Lower leg skin (tissue), 4 donors: Measurements from ENCODE around the gene SPATA2L. TPM values are rescaled to one million over a fixed set of nuclear protein-coding genes. Genes with fewer than 3 reads are reported as not detected.
A peak's percentile ranks its signal among the peaks of the same experiment; 100 is the strongest.

Experiments used
- DNase-seq, 2 donors: peaks; one replicate each; pipeline ENCODE4 v3.0.0-alpha.2; 2019; ENCODE audit warnings: low spot score in 2 of 2
- H3K4me3 ChIP-seq: fragments of 200-600 bp; sonication (generic); 2 replicates; pipeline ENCODE4 v1.5.1; 2017; ENCODE audit warnings: mild to moderate bottlenecking, low read depth; ENCODE audit not compliant: poor library complexity, severe bottlenecking
- POLR2A ChIP-seq, 2 donors: fragments of 450-650 bp; IDR thresholded peaks; one replicate each; pipeline ENCODE4 v1.6.1; 2016 to 2017; ENCODE audit warnings: antibody characterized with exemption in 2 of 2, mild to moderate bottlenecking in 1 of 2, moderate library complexity in 1 of 2
- WGBS, 2 donors: methylation state at CpG; one replicate each; pipeline ENCODE4 v1.1.5; 2018; 5-methylcytosine and 5-hydroxymethylcytosine counted together
- intact Hi-C: fragments of 100-400 bp; cut with DNase I; formaldehyde crosslinking; loops from one replicate; pipeline ENCODE4 v1.15.0; 2023; ENCODE audit warnings: low total_unique reads
- total RNA-seq, 4 donors: library from RNA; depleted of rRNA; stranded (reverse); fragments of >200 nt; gene quantifications; one replicate each; pipeline ENCODE4 v1.1.0, GENCODE V29; 2016
- TF ChIP-seq, protein P1 (sequence below), 3 donors: fragments of 450-650 bp; IDR thresholded peaks; one replicate each; pipeline ENCODE4 v1.5.1; 2016; ENCODE audit warnings: antibody characterized with exemption in 3 of 3, mild to moderate bottlenecking in 3 of 3, moderate library complexity in 2 of 3

The SPATA2L gene
- total RNA-seq, 4 donors from 2014 or later, result 18.3 to 34.6 (median 28.4) TPM

DNA sequence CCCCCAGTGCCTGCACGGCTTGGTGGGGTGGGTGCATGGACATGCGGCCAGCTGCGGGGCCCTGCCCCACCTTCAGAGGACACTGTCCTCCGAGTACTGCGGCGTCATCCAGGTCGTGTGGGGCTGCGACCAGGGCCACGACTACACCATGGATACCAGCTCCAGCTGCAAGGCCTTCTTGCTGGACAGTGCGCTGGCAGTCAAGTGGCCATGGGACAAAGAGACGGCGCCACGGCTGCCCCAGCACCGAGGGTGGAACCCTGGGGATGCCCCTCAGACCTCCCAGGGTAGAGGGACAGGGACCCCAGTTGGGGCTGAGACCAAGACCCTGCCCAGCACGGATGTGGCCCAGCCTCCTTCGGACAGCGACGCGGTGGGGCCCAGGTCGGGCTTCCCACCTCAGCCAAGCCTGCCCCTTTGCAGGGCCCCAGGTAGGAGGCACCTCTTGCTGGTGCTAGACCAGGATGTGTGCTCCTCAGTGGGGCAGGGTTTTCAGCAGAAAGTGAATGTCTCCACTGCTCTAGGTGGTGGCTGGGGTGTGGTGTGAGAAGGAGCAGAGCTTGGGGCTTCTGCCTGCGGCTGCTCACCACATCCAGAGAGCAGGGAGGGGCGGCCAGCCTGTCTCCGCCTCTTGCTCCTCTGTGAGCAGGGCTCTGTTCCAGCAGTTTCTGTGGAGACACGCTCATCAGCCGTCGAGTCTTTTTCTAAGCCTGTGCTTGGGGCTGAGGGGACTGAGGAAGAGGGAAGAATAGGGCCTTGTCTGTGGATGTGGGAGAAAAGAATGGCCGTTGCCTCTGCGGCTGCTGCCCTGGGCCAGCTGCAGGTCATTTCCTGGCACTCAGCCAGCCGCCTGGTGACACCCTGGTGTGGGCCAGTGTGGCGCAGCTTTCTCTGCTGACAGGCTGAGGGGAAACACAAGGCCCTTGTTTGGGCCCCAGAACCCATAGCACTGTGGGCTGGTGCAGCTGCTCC is 22.1 kb upstream of the SPATA2L start:
- no peak overlapping the region for H3K4me3 ChIP-seq
- no peak for TF ChIP-seq POLR2A (IDR thresholded peaks at IDR 0.05)
- TF ChIP-seq, protein P1, sequence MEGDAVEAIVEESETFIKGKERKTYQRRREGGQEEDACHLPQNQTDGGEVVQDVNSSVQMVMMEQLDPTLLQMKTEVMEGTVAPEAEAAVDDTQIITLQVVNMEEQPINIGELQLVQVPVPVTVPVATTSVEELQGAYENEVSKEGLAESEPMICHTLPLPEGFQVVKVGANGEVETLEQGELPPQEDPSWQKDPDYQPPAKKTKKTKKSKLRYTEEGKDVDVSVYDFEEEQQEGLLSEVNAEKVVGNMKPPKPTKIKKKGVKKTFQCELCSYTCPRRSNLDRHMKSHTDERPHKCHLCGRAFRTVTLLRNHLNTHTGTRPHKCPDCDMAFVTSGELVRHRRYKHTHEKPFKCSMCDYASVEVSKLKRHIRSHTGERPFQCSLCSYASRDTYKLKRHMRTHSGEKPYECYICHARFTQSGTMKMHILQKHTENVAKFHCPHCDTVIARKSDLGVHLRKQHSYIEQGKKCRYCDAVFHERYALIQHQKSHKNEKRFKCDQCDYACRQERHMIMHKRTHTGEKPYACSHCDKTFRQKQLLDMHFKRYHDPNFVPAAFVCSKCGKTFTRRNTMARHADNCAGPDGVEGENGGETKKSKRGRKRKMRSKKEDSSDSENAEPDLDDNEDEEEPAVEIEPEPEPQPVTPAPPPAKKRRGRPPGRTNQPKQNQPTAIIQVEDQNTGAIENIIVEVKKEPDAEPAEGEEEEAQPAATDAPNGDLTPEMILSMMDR (IDR thresholded peaks at IDR 0.05), result no peak
- no peak for DNase-seq
- WGBS, 2 donors, result 61 to 65% methylated on average over 21 to 30 of the region's 30 CpGs
- intact Hi-C loops, result no loop called here

DNA sequence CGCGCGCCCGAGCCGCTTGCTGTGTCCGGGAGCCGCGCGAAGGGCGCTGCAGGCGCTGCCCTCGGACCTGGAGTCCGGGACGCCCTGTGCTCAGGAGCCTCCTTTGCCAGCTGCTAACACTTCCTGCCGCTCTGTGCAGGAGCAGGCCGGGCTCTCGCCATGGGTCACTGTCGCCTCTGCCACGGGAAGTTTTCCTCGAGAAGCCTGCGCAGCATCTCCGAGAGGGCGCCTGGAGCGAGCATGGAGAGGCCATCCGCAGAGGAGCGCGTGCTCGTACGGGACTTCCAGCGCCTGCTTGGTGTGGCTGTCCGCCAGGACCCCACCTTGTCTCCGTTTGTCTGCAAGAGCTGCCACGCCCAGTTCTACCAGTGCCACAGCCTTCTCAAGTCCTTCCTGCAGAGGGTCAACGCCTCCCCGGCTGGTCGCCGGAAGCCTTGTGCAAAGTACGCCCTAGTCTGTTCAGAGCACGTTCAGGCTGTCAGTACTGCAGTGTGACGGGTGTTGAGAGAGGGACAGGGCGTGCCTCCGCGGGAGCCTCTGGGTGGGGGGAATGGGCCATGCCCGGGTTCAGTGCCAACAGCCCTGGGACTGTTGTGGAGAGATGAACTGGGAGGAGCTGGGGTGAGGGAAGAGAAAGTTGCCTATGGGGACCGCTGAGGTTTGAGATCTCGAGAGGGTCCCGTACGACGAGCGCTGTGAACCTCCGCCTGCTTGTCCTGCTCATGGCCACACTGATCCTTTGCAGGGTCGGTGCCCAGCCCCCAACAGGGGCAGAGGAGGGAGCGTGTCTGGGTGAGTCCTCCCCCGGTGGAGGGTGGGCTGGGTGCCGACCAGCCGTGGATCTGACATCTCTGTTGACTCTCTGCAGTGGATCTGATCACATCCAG is 21.1 kb upstream of the SPATA2L start:
- WGBS, 2 donors, result 17 to 21% methylated on average over 22 to 31 of the region's 56 CpGs
- intact Hi-C loops, result no loop called here
- TF ChIP-seq, protein P1 (IDR thresholded peaks at IDR 0.05), result no peak
- TF ChIP-seq POLR2A (IDR thresholded peaks at IDR 0.05), result no peak
- DNase-seq, result peak; percentile 86 to 95
- peak overlapping the region; percentile 66 for H3K4me3 ChIP-seq

DNA sequence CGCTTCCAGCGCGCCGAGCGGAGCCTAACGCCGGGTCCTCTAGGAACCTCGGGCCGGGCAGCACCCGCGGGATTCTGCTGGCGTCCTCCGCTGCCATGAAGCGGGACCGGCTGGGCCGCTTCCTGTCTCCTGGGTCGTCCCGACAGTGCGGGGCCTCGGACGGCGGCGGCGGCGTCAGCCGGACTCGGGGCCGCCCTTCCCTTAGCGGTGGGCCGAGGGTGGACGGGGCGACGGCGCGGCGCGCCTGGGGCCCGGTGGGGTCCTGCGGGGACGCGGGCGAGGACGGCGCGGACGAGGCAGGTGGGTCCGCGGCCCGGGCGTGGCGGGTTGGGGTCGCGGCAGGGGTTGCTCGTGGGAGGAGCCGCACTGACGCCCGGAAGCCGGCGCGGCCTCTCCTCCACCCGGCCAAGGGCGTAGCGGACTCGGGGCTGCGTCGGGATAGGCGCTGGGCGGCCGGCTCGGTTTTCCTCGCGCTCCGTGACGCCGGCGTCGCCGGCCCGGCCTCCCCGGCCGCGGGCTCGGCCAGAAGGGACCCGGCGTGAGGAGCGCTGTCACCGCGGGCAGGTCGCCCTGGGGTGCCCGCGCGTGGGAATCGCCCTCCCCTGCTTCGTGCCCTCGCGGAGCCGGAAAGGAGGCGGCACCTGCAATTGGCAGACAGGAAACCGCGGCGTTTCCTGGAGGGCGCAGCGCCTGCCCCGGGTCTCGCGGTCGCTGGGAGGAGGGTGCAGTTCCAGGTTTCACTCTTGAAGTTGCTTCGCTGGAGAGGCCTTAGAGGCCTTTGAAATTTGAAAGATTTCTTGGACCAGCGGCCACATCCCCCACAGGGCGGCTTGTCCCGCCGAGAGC is 20.3 kb upstream of the SPATA2L start:
- no peak for TF ChIP-seq POLR2A (IDR thresholded peaks at IDR 0.05)
- TF ChIP-seq, protein P1 (IDR thresholded peaks at IDR 0.05), result no peak
- WGBS, 2 donors, result 0 to 2% methylated on average over 29 to 57 of the region's 112 CpGs
- intact Hi-C loops, result no loop called here
- peak overlapping the region; percentile 66 for H3K4me3 ChIP-seq
- DNase-seq, result peak; percentile 46 to 94

DNA sequence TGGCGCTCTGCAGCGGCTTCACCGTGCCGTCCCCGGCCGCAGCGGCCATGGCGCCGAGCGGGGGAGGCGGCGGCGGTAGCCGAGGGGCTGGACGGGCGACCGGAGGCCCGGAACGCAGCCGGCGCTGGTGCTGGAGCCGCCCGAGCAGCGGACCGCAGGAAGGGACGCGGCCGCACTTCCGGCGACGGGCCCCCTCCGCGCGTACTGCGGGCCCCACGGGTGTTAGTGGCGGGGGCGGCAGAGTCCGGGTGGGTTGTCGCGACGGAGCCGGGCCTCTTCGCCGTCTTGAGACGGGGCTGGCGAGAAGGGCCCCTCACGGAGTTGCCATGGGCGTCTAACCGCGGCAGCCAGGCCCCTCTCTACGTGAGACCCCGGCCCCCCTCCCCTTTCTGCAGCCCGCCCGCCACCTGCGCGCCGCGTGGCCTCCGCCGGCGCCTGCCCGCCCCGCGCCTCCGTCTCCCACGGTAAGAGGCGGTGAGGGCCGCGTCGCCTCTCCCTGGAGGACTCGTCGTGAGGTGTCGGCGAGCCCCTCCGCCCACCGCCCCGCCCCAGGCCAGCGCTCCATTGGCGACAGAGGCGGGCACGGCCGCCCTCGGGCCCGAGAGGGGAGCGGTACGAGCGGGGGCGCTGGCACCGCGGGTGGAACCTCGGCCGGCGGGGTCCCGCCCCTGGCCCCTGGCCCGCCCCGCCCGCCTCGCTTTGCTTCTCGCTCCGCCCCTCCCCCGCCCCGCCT is 19.5 kb upstream of the SPATA2L start, which contains the start of the genes VPS9D1 and ZNF276:
Gene VPS9D1, minus strand, starts transcription at position 86 of the 733 bp plus-strand sequence. Its CDS starts 37 bp downstream, at position 49.
Gene ZNF276, plus strand, starts transcription at position 725 of the 733 bp plus-strand sequence. CDS start 104 bp downstream, outside the sequence.
- TF ChIP-seq, protein P1 (IDR thresholded peaks at IDR 0.05), result no peak
- no peak for TF ChIP-seq POLR2A (IDR thresholded peaks at IDR 0.05)
- H3K4me3 ChIP-seq, result peak within 1 kb of the TSS; percentile 66
- intact Hi-C loops, result no loop called here
- DNase-seq, result peak; percentile 66 to 92
- WGBS, 2 donors, result 0% methylated on average over 3 to 27 of the region's 103 CpGs
